Lung microvascular endothelial cell (primary cell): ENCODE measurements around the gene FGF16. TPM values are rescaled to one million over a fixed set of nuclear protein-coding genes. Genes with fewer than 3 reads are reported as not detected.
"Not testable (repeated sequence)": the region's sequence is repeated elsewhere in the genome, so short reads cannot be mapped to it uniquely, and the experiment has no call there.

Experiments used
- DNase-seq, 2 donors: peaks; one replicate each; pipeline versions ENCODE4 v3.0.0 to v3.0.0-alpha.2; 2010; ENCODE audit warnings: low read depth in 2 of 2
- total RNA-seq: library from RNA; depleted of rRNA; stranded (reverse); fragments of >200 nt; gene quantifications from 2 replicates; pipeline ENCODE4 v1.2.1, GENCODE V29; 2014

The FGF16 gene
- total RNA-seq, 1 donor from 2014 or later, result 0.20 TPM

- peak; percentile 66 to 82 for DNase-seq
Observed at GRCh38 chrX:77446029-77446585, 1.1 kb upstream of the FGF16 start.

GRCh38 chrX:77447653-77448569, 722 bp downstream of the FGF16 start:
- DNase-seq, result no peak

- no peak for DNase-seq
Observed at GRCh38 chrX:77450415-77450814, 3.2 kb downstream of the FGF16 start.

GRCh38 chrX:77450996-77451395, 3.8 kb downstream of the FGF16 start:
- peak in 1 of 2 donors; percentile 70 for DNase-seq

GRCh38 chrX:77453190-77453589, 6.0 kb downstream of the FGF16 start:
- no peak for DNase-seq

- no peak for DNase-seq
Observed at GRCh38 chrX:77455437-77455836, 8.2 kb downstream of the FGF16 start.

- DNase-seq, result no peak
Observed at GRCh38 chrX:77484045-77484444, 36.9 kb downstream of the FGF16 start.

GRCh38 chrX:77493677-77494553, 46.7 kb downstream of the FGF16 start:
- DNase-seq, result peak in 1 of 2 donors; percentile 22

- DNase-seq, result not testable (repeated sequence)
Observed at GRCh38 chrX:77500164-77500563, 53.0 kb downstream of the FGF16 start.

GRCh38 chrX:77502951-77503525, 55.8 kb downstream of the FGF16 start:
- DNase-seq, result no peak

- DNase-seq, result peak; percentile 60 to 66
Observed at GRCh38 chrX:77505227-77505626, 58.0 kb downstream of the FGF16 start.
